HG03354 (cell line): ENCODE results near the gene ZNF682.
"Not testable (repeated sequence)": the region's sequence is repeated elsewhere in the genome, so short reads cannot be mapped to it uniquely, and the experiment has no call there.

Experiments
- ATAC-seq: cut with Tn5 transposase; IDR thresholded peaks from one replicate; pipeline ENCODE4 v1.9.1; 2021; ENCODE audit warnings: mild to moderate bottlenecking; ENCODE audit not compliant: unreplicated experiment, poor library complexity, severe bottlenecking

ZNF682 gene

DNA sequence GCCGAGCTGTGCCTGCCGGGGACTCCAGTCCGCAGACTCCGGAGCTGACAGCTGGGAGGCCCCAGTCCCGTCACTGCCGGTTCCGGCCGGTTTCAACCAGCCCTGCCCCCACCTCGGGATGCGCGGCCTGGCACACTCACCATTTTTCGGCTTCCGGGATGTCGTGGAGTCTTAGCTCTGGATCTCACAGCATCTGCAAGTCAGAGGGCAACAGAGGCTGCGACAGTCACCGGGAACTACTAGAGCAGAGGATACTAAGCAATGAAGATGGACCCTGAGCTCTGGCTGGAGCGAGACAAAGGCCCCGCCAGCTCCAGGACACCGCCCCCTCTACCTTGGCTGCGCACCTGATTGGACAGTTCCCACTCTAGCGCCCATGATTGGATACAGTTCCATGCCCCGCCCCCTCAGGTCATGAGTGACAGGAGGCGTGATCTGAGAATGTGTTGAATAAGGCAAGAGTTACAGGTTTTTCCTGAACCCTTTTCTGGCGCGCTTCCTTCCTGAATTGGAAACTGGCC is at the start of gene ZNF682:
ZNF682 (minus strand) TSS at position 303 of the 521 bp plus-strand sequence; CDS start at position 143, 160 bp downstream.
- ATAC-seq, result peak; percentile 98

DNA sequence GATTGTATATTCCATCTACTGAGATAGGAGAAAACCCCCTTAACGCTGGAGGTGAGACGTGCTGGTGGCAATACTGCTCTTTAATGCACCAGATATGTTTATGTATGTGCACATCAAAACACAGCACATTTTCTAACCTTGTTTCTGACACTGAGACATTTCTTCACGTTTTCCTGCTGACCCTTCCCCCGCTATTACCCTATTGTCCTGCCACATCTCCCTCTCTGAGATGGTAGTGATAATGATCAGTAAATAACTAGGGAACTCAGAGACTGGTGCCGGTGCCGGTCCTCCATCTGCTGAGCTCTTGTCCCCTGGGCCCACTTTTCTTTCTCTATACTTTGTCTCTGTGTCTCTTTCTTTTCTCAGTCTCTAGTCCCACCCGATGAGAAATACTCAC is 43.6 kb upstream of the ZNF682 start:
- ATAC-seq, result not testable (repeated sequence)

DNA sequence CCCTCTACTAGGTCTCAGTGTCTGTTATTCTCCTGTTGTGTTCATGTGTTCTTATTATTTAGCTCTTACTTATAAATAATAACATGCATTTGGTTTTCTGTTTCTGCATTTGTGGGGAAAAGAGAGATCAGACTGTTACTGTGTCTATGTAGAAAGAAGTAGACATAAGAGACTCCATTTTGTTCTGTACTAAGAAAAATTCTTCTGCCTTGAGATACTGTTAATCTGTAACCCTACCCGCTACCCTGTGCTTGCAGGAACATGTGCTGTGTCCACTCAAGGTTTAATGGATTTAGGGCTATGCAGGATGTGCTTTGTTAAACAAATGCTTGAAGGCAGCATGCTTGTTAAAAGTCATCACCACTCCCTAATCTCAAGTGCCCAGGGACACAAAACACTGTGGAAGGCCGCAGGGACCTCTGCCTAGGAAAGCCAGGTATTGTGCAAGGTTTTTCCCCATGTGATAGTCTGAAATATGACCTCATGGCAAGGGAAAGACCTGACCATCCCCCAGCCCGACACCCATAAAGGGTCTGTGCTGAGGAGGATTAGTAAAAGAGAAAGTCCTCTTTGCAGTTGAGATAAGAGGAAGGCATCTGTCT is 43.0 kb upstream of the ZNF682 start:
- not testable (repeated sequence) for ATAC-seq

DNA sequence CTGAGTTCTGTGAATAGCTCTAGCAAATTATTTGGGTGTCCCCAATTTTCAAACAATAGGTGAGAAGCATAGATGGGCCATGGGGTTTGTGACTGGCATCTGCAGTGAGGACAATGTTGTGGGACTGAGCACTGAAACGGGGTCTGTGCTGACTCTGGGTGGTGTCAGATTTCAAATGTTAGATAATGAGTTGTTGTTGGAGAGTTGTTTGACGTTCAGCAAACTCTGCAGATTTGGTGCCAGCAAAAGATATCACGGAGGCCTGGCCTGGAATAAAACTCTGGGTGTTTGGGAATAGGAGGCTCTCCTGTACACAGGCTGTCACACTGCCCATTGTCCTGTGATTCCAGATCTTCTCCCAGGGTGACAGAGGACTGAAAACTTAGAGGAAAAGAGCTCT is 41.4 kb upstream of the ZNF682 start:
- no peak for ATAC-seq

DNA sequence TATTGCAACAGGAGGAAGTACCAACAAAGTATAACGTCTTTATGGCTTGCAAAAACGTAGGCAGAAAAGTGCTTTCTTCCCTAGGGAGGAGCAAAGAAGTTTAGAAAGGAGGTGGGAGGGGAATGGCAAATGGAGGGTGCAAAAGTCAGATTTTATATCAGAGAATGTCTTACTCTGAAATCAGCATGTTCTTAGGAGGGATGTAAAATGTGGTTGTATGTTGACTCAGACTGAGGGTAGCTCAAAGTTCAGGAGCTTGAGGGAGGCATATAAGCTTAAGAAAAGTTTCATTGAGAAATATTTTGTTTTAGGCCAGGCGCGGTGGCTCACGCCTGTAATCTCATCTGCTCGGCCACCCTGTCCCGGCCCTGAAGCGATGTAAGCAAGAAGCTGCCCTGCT is 40.2 kb upstream of the ZNF682 start:
- no peak for ATAC-seq

DNA sequence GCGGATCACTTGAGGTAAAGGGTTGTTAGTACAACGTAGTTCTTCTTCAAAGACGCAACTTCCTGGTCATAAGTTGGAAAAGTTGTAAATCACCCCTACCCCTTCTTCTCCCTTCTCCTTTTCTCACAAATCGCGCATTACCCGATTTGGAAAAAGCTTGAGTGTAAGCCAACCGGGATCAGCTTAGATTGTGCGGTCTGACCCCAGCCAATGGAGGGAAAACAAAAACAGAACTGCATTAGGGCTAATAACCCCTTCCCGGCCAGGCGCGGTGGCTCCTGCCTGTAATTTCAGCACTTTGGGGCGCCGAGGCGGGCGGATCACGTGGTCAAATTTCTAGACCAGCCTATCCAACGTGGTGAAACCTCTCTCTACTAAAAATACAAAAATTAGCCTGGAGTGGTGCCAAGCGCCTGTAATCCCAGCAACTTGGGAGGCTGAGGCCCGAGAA is 39.3 kb upstream of the ZNF682 start:
- ATAC-seq, result no peak

DNA sequence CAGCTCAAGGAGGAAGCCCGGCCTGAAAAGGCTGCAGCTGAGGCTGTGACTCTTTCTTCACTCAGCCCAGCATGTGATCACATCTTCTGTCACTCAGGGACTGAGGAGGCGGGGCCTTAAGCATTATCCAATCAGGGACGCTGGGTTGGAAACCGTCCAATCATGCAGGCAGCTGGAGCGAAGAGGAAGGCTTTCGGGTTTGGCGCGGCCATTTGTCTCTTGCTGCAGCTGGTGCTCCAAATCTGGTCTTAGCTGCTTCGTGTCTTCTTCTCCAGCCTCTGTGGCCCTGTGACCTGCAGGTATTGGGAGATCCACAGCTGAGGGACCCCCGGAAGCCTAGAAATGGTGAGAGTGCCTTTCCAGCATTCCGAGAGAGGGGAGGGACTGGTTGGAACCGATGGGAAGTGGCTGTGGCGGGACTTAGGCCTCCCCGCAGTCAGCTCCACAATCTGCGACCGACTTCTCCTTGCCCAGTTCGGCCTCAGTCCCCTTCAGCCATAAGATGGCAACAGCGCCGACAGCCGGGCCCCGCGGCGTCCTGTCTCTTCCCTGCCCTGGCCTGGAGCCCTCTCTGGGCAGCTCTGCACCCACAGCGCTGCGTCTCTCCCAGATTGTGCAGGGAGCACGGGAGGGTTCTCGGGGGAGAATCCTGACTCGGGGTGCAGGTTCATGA is 38.6 kb upstream of the ZNF682 start, which contains the start of gene ZNF90:
ZNF90 (plus strand) TSS at position 210 of the 673 bp plus-strand sequence; CDS start at position 343, 133 bp downstream.
- peak; percentile 93 for ATAC-seq

DNA sequence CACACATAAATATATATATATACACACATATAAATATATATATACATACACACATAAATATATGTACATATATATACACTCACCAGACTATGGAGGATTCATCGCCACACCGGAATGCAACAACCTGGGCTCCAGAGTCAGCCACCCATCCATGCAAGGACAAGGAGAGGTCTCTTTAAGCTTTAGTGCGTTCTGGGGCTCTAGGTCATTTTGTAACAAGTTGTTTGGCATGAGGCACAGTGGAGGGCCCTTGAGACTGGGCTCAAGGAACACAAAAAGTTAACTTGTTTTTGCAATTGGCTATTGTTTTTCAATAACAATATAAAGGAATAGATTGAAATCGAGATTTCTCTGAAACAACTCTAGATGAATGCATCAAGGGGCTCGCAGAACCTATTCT is 33.6 kb upstream of the ZNF682 start:
- no peak for ATAC-seq

DNA sequence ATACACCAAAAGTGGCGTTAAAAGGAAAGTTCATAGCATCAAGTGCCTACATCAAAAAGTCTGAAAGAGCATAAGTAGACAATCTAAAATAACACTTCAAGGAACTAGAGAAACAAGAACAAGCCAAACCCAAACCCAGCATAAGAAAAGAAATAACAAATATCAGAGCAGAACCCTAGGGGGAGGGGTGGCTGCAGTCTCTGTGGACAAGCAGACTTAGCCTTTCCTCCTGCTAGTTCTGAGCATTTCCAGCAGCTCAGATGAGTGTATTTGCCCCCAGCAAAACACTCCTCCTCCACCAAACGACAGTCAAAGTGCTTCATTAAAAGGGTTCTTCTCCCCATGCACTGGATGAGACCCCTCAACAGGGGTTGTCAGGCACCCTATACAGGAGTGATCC is 31.4 kb upstream of the ZNF682 start:
- ATAC-seq, result no peak

DNA sequence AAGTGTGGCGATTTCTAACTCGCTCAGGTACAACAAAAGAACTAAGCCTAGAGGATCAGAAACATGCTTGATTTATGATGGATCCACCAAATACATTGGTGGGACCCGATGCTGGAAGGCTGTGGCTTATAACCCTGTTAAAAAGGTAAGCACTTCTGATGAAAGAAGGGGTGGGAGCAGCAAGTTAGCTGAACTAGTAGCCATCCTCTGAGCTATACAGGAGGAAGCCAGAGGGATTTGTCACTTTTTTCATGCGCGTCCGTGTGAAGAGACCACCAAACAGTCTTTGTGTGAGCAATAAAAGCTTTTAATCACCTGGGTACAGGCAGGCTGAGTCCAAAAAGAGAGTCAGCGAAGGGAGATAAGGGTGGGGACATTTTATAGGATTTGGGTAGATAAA is 29.3 kb upstream of the ZNF682 start:
- not testable (repeated sequence) for ATAC-seq

DNA sequence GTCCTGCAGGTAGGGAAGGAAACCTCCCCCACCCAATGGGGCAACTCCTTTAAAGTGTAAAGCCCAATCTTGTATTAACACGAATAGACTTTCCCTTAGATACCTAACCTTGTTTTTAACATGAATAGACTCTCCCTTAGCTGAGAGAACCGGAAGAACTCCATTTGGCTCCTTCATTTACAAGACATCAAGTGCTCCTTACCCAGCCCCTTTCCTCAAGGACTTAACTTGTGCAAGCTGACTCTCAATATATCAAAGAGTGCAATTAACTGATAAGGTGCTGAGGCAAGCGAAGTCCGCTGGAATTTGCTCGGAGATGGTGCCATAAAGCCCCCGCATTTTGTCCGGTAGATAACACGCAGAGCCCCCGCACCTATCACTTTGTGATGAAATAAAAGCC is 28.6 kb upstream of the ZNF682 start:
- ATAC-seq, result no peak

DNA sequence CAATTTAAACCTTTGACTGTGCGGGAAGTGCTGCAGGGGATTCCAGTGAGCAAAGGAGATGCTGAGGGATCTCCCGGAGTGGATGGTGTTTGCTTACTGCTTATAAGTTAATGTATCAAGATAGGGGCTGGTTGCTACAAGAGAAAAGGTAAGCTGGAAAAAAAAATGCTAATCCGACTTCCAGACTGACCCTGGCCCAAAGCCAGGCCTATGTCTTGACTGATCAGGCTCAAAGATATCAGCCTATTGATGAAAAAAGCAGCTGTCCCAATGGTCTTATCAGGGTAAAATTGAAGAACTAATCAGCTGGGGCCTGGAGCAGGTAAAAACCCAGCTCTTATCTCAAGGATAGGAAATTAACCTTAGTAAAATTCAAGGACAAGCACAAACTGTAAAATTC is 27.6 kb upstream of the ZNF682 start:
- ATAC-seq, result no peak

DNA sequence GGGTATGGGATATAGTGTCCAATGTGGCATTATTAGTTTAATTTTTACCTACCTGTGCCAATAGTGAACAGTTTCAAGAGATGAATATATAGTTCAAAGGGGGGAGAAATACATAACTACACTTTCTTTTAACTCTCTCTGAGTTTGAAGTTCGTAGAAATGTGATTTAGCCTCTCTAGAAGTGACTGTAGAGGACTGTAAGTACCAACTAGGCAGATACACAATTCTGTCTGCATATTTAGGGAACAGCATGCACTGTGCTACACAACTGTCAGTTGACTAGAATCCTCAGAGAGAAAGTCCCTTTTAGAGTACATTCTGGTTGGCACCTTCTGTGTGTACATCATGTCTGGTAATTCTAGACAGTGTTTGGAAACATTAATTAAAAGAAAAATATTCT is 21.0 kb upstream of the ZNF682 start:
- ATAC-seq, result no peak

DNA sequence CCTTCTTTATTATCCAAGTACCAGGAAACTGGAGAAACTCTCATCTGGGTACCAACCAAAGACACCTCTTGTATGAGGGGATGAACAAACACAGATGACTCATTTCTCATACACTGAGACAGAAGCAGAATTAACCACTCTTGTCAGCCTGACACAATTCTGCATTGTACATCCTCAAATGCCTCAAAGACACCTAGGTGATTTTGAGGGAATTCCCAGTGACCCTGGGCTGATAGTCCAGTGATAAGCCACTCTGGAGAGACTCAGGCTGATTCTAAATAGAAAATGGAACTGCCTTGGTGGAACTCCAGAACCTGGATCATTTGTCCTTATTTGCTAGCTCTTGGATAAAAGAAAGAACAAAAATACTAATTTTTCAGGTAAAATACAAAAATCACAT is 19.4 kb upstream of the ZNF682 start:
- ATAC-seq, result not testable (repeated sequence)

DNA sequence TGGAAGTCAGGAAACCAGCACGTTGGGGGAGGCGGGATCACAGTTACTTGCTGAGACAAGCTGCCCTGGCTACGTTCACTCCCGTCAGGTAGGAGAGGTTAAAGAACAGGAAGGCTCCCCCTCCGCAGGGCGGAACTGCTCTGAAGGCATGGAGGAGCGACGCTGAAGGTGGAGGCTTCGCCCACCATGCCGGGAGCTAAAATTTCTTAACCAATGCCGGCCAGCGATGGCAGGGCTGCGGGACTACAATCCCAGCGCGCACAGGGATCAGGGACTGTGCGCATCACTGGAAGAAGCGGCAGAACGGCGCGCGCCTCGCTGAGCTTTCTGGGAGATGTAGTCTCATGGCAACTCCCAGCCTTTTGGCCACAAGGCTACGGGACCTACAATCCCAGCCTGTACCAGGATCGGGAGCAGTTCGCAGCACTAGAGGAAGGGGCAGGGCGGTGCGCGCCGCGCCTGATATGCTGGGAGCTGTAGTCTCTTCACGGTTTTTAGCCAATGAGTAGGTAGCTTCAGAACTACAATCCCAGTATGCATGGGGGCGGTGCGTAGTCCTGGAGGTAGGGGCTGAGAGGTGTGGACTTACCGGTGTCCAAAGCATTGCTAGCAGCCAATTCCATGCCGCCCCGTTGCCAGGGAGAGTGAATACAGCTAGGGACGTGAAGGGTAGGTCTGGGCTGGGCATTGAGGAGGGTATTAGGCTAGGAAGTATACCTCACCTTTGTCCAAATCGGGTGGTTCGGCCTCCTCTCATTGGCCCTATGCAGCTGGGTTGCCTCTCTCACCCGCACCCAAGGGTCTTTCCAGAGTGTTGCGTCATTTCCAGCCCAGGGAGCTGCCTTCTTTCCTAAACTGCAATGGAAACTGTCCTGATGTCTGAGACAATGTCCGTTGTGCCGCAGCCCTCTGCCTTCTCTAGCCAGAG is 12.8 kb upstream of the ZNF682 start:
- peak; percentile 94 for ATAC-seq

DNA sequence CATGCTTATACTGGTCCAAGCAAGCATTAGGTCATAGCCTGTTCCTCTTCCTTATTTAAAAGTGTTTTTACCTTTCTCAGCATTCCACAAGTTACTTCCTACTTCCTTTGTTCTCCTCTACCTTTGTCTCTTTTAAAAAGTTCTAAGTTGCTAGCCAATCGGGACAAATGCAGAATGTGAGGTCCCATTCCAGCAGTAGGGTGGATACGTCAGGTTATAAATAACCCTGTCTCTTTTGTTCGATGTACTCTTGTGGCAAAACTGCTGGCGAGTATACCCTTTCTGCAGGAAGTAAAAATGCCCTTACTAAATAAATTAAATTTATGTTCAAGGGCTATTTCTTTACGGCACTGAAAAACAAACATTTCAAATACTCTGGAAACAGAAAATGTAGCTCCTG is 6.4 kb upstream of the ZNF682 start:
- ATAC-seq, result not testable (repeated sequence)

DNA sequence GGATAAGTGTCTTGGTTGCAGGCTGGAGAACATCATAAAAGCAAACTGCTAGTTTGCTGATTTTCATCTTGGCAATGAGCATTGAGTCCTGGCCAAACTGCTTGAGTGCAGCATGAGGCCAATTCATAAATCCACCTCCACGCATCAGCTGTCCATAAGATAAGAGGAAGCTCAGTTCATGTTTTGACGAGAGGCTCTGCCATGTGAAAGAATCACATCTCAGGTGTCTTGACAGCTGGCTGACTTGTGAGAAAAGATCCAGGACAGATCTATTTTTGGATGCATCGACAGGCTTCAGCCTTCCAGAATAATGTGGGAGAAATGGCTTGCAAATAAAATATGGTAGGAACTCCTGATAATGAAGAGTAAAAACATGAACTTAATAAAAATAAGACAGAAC is 5.4 kb upstream of the ZNF682 start:
- ATAC-seq, result no peak

DNA sequence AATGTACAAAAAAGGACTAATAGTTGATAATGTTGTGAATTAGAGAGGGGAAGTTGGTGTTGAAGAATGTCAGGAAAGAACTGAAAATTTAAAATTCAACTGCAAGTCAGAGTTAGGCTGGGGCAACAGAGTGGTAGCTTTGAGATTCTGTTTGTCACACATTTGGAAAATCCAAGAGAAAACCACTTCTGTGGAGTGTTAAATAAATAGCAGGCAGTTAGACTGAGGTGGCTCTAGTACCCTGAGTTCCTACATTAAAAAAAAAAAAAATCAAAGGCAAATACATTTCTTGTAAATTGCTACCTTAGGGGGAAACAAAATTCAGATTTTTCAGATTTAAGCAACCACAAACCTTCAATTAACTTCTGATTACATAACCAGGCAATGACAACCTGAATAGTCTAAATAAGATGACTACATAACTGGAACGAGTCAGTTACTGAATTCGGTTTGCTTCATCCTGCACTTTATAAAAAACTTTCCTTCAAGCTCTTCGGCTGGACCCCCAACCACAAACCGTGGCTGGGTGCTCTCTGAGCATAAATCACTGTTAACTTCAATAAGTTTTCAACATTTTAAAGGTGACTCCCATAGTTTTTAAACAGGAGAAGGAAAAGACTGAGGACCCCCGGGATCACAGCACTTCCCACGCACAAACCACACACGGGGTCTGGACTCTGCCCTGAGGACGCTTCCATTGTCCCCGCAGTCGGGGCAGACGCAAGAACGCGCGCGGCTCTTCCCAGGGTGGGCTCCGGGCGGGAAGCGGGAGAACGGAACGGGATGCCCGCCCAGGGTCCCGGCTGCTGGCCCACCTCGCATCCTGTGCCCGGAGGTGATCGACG is 725 bp downstream of the ZNF682 start:
- no peak for ATAC-seq

DNA sequence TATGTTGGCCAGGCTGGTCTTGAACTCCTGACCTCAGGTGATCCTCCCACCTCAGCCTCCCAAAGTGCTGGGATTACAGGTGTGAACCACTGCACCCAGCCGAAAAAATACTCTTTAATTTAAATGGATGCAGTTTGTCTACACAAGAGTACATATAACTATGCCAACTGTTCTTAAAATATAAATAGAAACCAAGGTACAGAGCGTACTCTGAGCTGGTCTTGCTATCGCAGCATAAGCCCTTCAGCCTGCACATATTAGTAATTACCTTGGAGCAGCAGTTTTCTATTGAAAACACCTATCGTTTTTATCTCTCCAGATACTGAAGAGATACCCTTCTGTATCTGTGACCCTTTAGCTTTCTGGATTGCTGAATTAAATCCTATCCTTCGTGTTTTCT is 3.4 kb downstream of the ZNF682 start:
- no peak for ATAC-seq
